OCI-LY7 (cell line): ENCODE results near the gene BTBD6.

ENCODE experiments used
- EZH2phosphoT487 ChIP-seq: fragments of 200-600 bp; sonication (generic); IDR thresholded peaks from 2 replicates; pipeline ENCODE4 v1.6.1; 2018; ENCODE audit warnings: low read depth, borderline replicate concordance, mild to moderate bottlenecking, mixed run types, antibody characterized with exemption, low read length, moderate library complexity, mixed read lengths
- TF ChIP-seq, protein P1 (sequence below): fragments of 200-600 bp; sonication (generic); conservative IDR thresholded peaks from 2 replicates; pipeline ENCODE4 v1.5.1; 2014; ENCODE audit warnings: mild to moderate bottlenecking, antibody characterized with exemption, low read length, moderate library complexity, mixed read lengths

DNA sequence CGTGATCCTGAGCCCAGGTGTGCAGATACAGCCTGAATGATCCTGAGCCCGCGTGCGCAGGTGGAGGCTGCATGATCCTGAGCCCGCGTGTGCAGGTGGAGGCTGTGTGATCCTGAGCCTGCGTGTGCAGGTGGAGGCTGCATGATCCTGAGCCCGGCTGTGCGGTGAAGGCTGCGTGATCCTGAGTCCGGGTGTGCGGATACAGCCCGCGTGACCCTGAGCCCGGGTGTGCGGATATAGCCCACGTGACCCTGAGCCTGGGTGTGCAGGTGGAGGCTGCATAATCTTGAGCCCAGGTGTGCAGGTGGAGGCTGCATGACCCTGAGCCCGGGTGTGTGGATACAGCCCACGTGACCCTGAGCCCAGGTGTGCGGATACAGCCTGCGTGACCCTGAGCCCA, 32.2 kb downstream of the BTBD6 start:
- TF ChIP-seq, protein P1, sequence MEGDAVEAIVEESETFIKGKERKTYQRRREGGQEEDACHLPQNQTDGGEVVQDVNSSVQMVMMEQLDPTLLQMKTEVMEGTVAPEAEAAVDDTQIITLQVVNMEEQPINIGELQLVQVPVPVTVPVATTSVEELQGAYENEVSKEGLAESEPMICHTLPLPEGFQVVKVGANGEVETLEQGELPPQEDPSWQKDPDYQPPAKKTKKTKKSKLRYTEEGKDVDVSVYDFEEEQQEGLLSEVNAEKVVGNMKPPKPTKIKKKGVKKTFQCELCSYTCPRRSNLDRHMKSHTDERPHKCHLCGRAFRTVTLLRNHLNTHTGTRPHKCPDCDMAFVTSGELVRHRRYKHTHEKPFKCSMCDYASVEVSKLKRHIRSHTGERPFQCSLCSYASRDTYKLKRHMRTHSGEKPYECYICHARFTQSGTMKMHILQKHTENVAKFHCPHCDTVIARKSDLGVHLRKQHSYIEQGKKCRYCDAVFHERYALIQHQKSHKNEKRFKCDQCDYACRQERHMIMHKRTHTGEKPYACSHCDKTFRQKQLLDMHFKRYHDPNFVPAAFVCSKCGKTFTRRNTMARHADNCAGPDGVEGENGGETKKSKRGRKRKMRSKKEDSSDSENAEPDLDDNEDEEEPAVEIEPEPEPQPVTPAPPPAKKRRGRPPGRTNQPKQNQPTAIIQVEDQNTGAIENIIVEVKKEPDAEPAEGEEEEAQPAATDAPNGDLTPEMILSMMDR, result no peak
- TF ChIP-seq EZH2phosphoT487, result no peak
